Testis (tissue), 2 donors: Measurements from ENCODE around the gene DNAJC6.

Experiments used
- POLR2A ChIP-seq: fragments of 450-650 bp; IDR thresholded peaks from one replicate; pipeline ENCODE4 v1.6.1; 2017; ENCODE audit warnings: antibody characterized with exemption, mild to moderate bottlenecking, moderate library complexity
- TF ChIP-seq, protein P1 (sequence below), 3 experiments: fragments of 450-650 bp in 2 of 3; fragments of 200-600 bp in 1 of 3; sonication (generic) in 1 of 3; IDR thresholded peaks; one replicate each; pipeline ENCODE4 v1.5.1; 2016 to 2019; ENCODE audit warnings: antibody characterized with exemption in 3 of 3, mild to moderate bottlenecking in 2 of 3, moderate library complexity in 1 of 3

DNA sequence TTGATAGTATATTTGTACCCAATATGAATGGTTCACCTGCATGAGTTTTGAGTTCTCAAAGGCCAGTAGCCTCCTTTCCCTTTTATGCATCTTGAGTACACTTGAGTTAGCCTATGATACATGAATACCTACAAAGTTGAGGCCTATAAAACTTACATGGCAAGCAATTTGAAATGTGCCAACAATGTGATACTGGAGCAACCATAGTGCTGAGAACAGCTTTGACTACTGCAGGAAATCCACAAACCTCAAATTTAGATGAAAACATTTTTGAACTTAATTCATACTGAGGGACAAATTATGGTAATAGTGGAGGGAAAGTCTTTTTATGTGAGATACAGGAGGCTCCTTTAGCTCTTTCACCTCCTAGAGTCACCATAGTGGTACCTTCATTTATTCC is 148.5 kb downstream of the DNAJC6 start:
- no peak for TF ChIP-seq POLR2A
- TF ChIP-seq, protein P1, sequence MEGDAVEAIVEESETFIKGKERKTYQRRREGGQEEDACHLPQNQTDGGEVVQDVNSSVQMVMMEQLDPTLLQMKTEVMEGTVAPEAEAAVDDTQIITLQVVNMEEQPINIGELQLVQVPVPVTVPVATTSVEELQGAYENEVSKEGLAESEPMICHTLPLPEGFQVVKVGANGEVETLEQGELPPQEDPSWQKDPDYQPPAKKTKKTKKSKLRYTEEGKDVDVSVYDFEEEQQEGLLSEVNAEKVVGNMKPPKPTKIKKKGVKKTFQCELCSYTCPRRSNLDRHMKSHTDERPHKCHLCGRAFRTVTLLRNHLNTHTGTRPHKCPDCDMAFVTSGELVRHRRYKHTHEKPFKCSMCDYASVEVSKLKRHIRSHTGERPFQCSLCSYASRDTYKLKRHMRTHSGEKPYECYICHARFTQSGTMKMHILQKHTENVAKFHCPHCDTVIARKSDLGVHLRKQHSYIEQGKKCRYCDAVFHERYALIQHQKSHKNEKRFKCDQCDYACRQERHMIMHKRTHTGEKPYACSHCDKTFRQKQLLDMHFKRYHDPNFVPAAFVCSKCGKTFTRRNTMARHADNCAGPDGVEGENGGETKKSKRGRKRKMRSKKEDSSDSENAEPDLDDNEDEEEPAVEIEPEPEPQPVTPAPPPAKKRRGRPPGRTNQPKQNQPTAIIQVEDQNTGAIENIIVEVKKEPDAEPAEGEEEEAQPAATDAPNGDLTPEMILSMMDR (IDR thresholded peaks at IDR 0.05) = no peak
